ENCODE data around the gene SMIM33. TPM values are rescaled to one million over a fixed set of nuclear protein-coding genes. Genes with fewer than 3 reads are reported as not detected.

Gene SMIM33
- total RNA-seq, 1 experiment from 2014 or later: not detected

GRCh38 chr5:139456776-139457175 is 14.0 kb upstream of the SMIM33 start:
- DNase-seq: no peak
- Histone ChIP-seq H3K14ac (ENCODE audit: insufficient read depth, low read length) (no peak overlapping the region), H3K79me2 (ENCODE audit: insufficient read depth, low read length) (no peaks in the 10 kb centered on the region), H4K5ac (ENCODE audit: insufficient read length, low read depth, low read length) (no peak overlapping the region), H3K18ac (ENCODE audit: insufficient read length, low read depth, low read length) (no peak overlapping the region), H2BK120ac (ENCODE audit: low read depth, low read length, poor library complexity, severe bottlenecking) (no peak overlapping the region), H3K4me2 (ENCODE audit: insufficient read depth, insufficient read length, low read length) (no peak overlapping the region), H3K23ac (ENCODE audit: insufficient read length, low read depth, low read length) (no peak overlapping the region), H4K8ac (replicated peaks; ENCODE audit: insufficient read length, low read depth, low read length) (no peak overlapping the region), H2BK20ac (ENCODE audit: low read depth, low read length, poor library complexity, severe bottlenecking) (no peak overlapping the region), H2BK15ac (ENCODE audit: low read depth, low read length) (no peak overlapping the region), H2AK5ac (ENCODE audit: insufficient read length, low read length) (no peak overlapping the region), H3K23me2 (ENCODE audit: insufficient read length, low read depth, low read length, poor library complexity, severe bottlenecking) (no peaks in the 10 kb centered on the region), H3T11ph (ENCODE audit: low read length) (no peak overlapping the region), H3K79me1 (ENCODE audit: insufficient read depth, low read depth, low read length, poor library complexity, severe bottlenecking) (no peaks in the 10 kb centered on the region), H3K4ac (ENCODE audit: low read depth, low read length) (no peak overlapping the region), H2AFZ (ENCODE audit: low read length) (no peak overlapping the region), H4K20me1 (ENCODE audit: control insufficient read depth, insufficient read depth, insufficient read length) (no peaks in the 10 kb centered on the region), H3K27me3 (ENCODE audit: insufficient read depth, low read length) (no peaks in the 10 kb centered on the region), H3K4me1 (ENCODE audit: insufficient read depth, low read length) (peaks cover 9% of the 10 kb centered on the region; the same call in 1 of the 2 replicates), H3K9me3 (ENCODE audit: control insufficient read depth, low read depth, low read length) (no peaks in the 10 kb centered on the region), H2BK5ac (ENCODE audit: insufficient read length, low read length) (no peak overlapping the region), H4K91ac (ENCODE audit: insufficient read length, low read depth, low read length) (no peak overlapping the region), H3K56ac (ENCODE audit: insufficient read length, low read depth, low read length) (no peak overlapping the region), H3K9ac (ENCODE audit: extremely low read depth, insufficient read length, low read length) (no peak overlapping the region), H3K27ac (ENCODE audit: insufficient read length, low read depth, low read length) (no peak overlapping the region), H2BK12ac (ENCODE audit: insufficient read length, low read depth, low read length) (no peak overlapping the region)
- Mint-ChIP-seq H3K4me3 (no peak overlapping the region), H3K4me1 (peaks cover 16 to 18% of the 10 kb centered on the region in 2 experiments), H3K9me3 (no peaks in the 10 kb centered on the region; a peak in 1 of 5 replicates), H3K27me3 (ENCODE audit: low read depth) (no peaks in the 10 kb centered on the region; the same call in 1 of the 2 replicates), H3K36me3 (ENCODE audit: insufficient read depth in 1 of 3, low read depth in 3 of 3) (no peaks in the 10 kb centered on the region), H3K27ac (no peak overlapping the region)
- TF ChIP-seq, protein P1, sequence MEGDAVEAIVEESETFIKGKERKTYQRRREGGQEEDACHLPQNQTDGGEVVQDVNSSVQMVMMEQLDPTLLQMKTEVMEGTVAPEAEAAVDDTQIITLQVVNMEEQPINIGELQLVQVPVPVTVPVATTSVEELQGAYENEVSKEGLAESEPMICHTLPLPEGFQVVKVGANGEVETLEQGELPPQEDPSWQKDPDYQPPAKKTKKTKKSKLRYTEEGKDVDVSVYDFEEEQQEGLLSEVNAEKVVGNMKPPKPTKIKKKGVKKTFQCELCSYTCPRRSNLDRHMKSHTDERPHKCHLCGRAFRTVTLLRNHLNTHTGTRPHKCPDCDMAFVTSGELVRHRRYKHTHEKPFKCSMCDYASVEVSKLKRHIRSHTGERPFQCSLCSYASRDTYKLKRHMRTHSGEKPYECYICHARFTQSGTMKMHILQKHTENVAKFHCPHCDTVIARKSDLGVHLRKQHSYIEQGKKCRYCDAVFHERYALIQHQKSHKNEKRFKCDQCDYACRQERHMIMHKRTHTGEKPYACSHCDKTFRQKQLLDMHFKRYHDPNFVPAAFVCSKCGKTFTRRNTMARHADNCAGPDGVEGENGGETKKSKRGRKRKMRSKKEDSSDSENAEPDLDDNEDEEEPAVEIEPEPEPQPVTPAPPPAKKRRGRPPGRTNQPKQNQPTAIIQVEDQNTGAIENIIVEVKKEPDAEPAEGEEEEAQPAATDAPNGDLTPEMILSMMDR (conservative IDR thresholded peaks at IDR 0.05): no peak
- no CpG with 5 or more reads among the region's 12 CpGs for WGBS (ENCODE audit: extremely low coverage, insufficient read length, low lambda C conversion rate)
